Stimulated activated CD8-positive, alpha-beta memory T cell treated with anti-CD3 and anti-CD28 coated beads, Interleukin-15, amount 100 ng/mL, for 1 hour (primary cell): ENCODE measurements around the gene KCNN3.

Experiments used
- DNase-seq: peaks from one replicate; pipeline ENCODE4 v3.0.0-alpha.2; 2020; ENCODE audit warnings: low read depth

The KCNN3 gene

GRCh38 chr1:154729031-154729442 is 141.0 kb downstream of the KCNN3 start:
- no peak for DNase-seq

GRCh38 chr1:154726896-154727753 is 143.0 kb downstream of the KCNN3 start:
- no peak for DNase-seq

DNA sequence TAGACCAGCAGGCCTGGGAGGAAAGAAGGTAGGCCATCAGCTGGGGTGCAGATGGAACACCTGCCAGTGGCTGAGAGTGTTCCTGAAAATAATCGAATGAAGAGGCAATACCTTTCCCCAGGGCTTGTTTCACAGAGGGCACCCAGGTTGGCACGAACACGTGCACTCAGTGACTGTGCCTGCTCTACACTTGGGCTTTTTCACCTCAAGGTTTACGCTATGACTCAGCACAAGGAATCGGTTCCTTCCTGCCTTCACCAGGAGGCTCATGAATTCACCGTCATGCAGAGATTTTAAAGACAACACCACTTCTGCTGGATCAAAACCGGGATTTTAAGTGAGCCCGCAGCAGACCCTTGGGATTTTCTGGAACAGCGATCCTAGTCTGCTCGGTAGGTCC is 143.6 kb downstream of the KCNN3 start:
- DNase-seq, result no peak

DNA sequence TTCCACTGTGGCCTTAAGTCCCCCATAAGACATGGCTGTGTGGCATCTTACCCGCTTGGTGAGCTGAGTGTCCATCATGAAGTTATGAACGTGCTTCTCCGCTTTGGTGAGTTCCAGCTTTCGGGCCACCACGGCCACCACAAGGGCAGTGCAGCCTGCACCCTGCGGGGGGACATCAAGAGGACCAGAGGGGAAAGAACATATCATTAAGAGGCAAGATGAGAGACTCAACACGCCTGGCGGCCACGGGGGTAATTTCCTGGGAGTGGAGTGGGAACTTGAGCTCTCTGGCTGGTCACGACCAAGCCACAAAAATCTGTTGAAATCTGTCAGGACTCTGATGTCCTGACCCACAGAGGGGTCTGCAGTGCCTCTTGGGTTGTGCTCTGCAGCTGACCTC is 144.2 kb downstream of the KCNN3 start:
- no peak for DNase-seq

GRCh38 chr1:154720328-154721297 is 149.5 kb downstream of the KCNN3 start:
- DNase-seq, result no peak

DNA sequence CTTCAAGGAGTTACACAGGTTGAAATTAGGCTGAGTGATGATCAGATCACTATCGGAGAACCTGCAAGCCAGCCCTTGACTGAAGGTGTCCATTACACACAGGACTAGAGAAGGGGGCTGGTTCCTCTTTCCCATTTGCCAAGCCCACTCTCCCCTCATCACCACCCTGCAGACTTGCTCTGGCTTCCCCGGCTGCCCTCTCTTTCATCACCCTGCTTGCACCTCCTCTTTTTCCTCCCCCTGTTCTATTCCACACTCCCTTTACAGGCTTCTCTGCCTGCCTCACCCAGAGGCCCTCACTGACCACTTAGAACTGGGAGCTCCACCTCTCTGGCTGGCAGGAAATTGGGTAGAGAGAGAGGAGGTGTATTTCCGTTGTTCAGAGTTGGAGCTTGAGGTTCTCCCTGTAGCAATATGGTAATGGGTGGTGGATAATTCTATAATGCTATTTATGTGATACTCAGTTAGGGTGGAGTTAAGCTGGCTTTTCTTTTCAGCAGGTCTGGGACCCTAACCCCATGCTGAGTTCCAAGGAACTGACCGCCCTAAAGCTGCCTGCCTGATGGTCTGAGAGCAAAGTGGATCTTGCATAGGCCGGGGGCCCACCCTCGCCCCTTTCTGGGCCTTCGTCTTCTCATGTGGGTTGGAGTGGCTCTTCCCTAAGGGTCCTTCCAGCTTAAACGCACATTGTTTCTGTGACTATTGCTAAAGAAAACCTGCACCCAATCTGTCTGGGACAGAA is 150.3 kb downstream of the KCNN3 start:
- no peak for DNase-seq

- DNase-seq, result no peak
These were observed 151.5 kb downstream of the KCNN3 start for GRCh38 chr1:154718566-154718965.

DNA sequence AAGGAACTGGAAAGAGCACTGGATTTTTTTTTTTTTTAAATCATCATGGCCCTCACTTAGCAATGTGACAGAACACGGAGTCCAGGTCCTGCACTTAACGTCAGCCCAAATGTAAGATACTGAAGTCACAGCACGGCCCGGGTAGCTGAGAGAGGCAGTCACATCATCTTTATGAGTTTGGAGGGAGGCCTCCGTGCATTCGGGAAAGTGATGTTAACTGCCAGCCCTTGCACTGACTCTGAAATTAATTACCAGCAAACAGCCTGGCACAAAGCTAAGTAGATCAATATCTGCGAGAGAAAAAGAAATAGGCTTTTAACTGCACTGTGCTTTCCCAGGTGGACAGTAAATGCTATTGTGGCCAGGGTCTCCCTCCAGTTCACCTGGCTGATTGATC is 152.6 kb downstream of the KCNN3 start:
- no peak for DNase-seq

- DNase-seq, result no peak
These were observed 153.2 kb downstream of the KCNN3 start for GRCh38 chr1:154716614-154717527.

DNA sequence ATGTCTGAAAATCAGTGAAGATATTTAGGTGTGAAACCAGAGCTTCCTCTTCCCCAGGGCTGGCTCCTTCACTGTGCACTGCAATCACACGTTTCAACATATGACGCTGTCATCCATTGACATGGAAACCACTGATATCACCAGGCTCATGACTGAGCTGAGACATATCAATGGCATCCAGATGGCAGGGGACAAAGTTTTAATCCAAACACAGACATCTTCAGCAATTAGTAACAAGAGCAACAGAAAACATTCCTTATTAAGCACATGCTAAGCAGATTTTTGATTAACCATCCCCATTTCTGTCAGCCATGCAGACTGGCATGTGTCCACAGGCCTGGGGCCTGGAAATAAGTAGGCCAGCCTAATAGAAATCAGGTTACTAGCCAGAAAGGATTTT is 154.1 kb downstream of the KCNN3 start:
- no peak for DNase-seq

- no peak for DNase-seq
These were observed 154.7 kb downstream of the KCNN3 start for GRCh38 chr1:154715385-154715784.

DNA sequence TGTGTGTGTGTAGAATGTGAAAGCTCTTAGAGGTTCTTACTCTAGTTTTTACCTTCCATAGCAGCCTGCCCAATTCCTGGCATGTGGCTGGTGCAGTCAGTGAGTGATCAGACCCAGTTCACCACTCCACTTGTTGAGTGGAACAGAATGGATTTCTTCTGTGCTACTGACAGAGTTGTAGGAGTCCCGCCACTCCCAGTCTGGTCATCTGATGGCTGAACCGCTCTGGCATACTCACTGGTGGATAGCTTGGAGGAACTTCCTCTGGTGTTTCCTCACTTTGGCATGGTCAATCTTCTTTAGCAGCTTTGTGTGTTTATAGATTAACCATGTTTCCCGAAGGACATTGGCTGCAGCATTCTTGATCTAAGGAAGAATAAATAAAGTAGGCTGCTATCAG is 155.4 kb downstream of the KCNN3 start:
- no peak for DNase-seq

GRCh38 chr1:154714052-154714623 is 155.9 kb downstream of the KCNN3 start:
- no peak for DNase-seq

GRCh38 chr1:154713005-154713404 is 157.1 kb downstream of the KCNN3 start:
- no peak for DNase-seq

GRCh38 chr1:154712166-154712810 is 157.8 kb downstream of the KCNN3 start:
- DNase-seq, result no peak

DNA sequence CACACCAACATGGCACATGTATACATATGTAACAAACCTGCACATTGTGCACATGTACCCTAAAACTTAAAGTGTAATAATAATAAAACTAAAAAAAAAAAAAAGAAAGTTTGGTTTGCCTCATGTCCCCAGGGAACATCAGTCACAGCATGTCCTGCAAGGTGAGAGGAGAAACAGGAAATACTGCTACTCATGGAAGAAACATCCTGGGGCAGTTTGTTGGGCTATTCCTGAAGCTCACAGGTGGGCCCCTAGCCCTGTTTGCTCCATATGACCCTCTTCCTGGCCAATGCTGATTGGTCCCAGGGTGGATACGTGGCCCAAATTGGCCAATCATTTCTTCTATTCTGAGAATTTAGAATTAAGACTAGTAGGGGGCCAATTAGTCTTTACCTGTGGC is 158.7 kb downstream of the KCNN3 start:
- no peak for DNase-seq

DNA sequence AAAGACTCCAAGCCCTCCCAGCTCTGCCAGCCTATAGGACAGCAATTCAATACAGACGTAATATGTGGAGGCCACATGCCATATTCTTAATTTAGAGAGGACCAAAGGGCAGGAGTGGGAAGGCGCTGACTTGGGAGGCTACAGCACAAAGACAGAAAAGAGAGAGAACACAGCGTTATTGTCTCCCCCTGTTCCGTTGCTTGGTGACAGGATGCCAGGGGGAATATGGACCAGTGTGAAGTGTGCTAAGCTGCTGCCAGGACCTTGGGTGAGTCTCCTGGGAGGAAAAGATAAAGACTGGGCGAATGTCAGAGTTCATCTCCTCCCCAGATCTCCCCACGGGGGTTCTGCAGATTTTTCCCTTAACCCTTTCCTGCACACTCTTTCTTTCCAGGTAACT is 160.0 kb downstream of the KCNN3 start:
- DNase-seq, result no peak

DNA sequence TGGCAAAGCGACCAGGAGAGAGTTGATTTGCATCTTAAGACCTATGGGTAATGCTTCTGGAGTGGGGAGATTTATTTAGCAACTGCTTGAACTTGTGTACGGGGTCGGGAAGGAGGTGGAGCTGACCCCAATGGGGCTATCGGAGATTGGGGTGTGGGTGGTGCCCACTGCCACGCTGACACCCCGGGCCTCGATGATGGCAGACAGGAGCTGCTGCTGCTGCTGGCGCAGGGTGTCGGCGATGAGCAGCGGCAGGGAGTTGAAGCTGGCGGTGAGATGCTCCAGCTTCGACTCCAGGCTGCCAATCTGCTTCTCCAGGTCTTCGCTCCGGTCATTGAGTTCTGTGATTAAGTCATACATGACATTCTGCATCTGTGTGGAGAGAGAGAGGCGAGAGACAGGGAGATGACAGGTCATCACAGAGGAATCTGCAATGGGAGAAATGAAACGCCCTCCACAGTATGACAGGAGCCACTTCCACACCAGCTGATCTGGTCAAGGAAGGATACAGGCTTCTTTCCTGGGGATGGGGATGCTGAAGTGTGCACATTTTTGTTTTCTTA is 162.1 kb downstream of the KCNN3 start:
- no peak for DNase-seq

DNA sequence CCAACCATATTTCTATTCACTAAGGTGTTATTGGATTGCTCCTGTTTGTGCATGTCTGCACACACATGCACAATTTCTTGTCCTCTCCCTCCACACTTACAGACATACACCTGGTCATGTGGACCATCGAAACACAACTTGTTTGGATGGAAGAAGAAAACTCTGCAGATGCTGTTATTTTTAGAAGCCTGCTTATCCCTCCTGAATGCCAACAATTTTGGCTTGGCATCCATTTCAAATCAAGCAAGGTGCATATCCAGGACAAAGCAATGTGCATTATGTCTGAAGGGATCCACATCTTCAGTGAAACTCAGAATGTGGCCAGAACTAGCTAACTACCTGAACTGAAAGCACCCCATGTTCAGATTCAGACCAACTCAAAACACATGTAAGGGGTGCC is 163.2 kb downstream of the KCNN3 start:
- no peak for DNase-seq

DNA sequence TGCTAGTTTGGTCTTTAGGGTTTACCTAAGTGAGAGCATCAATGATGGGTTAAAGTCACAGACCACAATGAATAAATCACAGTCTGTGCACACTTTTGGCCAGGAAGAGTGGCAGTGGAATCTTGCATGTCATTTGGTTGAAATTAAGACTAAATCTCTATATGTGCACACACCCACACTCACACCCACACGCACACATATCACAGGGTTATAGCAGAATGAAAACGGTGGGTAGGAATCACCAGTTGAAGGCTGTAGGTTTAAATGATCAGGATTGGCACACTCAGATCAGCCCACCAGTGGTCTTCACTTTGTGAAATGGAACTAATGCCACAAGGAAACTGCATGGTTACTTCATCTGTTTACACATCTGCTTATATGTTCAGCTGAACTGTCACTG is 164.5 kb downstream of the KCNN3 start:
- DNase-seq, result no peak
